ENCODE results near the gene PML. TPM values are rescaled to one million over a fixed set of nuclear protein-coding genes. Genes with fewer than 3 reads are reported as not detected.

Gene PML
- total and polyA plus RNA-seq, 2 of the 4 experiments (the other 2 are of a cell fraction): 8.8 to 22.6 TPM

GRCh38 chr15:73948982-73949381 lies 45.5 kb upstream of the PML start:
- DNase-seq (no peak), ATAC-seq (ENCODE audit: low read depth) (no peak)
- no CpG with 5 or more reads among the region's 4 CpGs for WGBS, 2 experiments (ENCODE audit: extremely low coverage in 2 of 2, insufficient read length in 1 of 2)
- Histone ChIP-seq H3K18ac (ENCODE audit: low read depth, low read length) (no peak overlapping the region), H4K5ac (ENCODE audit: low read depth, low read length) (no peak overlapping the region), H3K9me3 (ENCODE audit: control insufficient read depth, insufficient read depth, low read length) (no peaks in the 10 kb centered on the region), H3K4me2 (ENCODE audit: low read depth, low read length) (no peak overlapping the region), H2AK9ac (replicated peaks; ENCODE audit: low read depth, low read length, poor library complexity) (no peak overlapping the region), H4K91ac (ENCODE audit: insufficient read depth, low read depth, low read length) (no peak overlapping the region), H3K27me3 (ENCODE audit: control insufficient read depth, insufficient read depth, low read length) (no peaks in the 10 kb centered on the region), H4K8ac (ENCODE audit: low read depth in 2 of 2, low read length in 2 of 2) (no peak overlapping the region), H3K27ac (ENCODE audit: insufficient read depth, low read length) (no peak overlapping the region), H2BK120ac (ENCODE audit: low read depth, low read length) (no peak overlapping the region), H2AK5ac (ENCODE audit: low read depth, low read length) (no peak overlapping the region), H4K20me1 (ENCODE audit: insufficient read depth, low read length) (0 out of 2 replicates have a peak, but pooled peaks cover 2% of the 10 kb centered on the region), H3K14ac (replicated peaks; ENCODE audit: low read depth, low read length) (no peak overlapping the region), H2AFZ (replicated peaks; ENCODE audit: low read length, poor library complexity) (no peak overlapping the region), H3K4me1 (ENCODE audit: control insufficient read depth, insufficient read depth, low read length) (peaks cover 7% of the 10 kb centered on the region), H3K9me1 (ENCODE audit: insufficient read depth, low read length) (no peaks in the 10 kb centered on the region), H3K23ac (ENCODE audit: low read depth, low read length) (no peak overlapping the region), H3K4ac (ENCODE audit: low read depth, low read length) (no peak overlapping the region), H3K36me3 (ENCODE audit: control insufficient read depth, insufficient read depth, low read length) (peaks cover 71% of the 10 kb centered on the region), H3K79me1 (ENCODE audit: low read depth in 1 of 2, low read length in 2 of 2) (peaks cover 3 to 15% of the 10 kb centered on the region in 2 experiments; a peak in 2 of 4 replicates), H2BK15ac (ENCODE audit: low read depth, low read length) (no peak overlapping the region), H3K4me3 (ENCODE audit: insufficient read depth, low read depth, low read length) (no peak overlapping the region), H3K9ac (ENCODE audit: low read depth, low read length) (no peak overlapping the region), H2BK5ac (ENCODE audit: low read depth, low read length, poor library complexity, severe bottlenecking) (no peak overlapping the region), H2BK20ac (ENCODE audit: low read depth, low read length) (no peak overlapping the region), H3K56ac (ENCODE audit: extremely low read depth, insufficient read depth, low read length) (peak overlapping the region; percentile 24; the same call in 1 of the 2 replicates)
- ChIA-PET POLR2A (ENCODE audit: unreplicated experiment) (no interaction called here), CTCF (no interaction called here)
- dilution Hi-C loops (cut with HindIII; ENCODE audit: low sequenced_read_pairs, unreplicated experiment) (no loop called here), intact Hi-C loops (cut with micrococcal nuclease) (no loop called here), in situ Hi-C loops (cut with MboI; ENCODE audit: low sequenced_read_pairs) (no loop called here)
- TF ChIP-seq ELK1 (IDR thresholded peaks at IDR 0.05; ENCODE audit: borderline replicate concordance, low read depth, low read length) (no peak), NFE2L2 (IDR thresholded peaks at IDR 0.05; ENCODE audit: low read depth, low read length) (no peak), CEBPB (IDR thresholded peaks at IDR 0.05; ENCODE audit: low read depth, low read length) (no peak), MAZ (IDR thresholded peaks at IDR 0.05; ENCODE audit: borderline replicate concordance, low read depth, low read length) (no peak), CTCF (conservative IDR thresholded peaks at IDR 0.05; ENCODE audit: low read depth, low read length) (no peak), BHLHE40 (IDR thresholded peaks at IDR 0.05; ENCODE audit: low read depth, low read length) (no peak), RCOR1 (IDR thresholded peaks at IDR 0.05; ENCODE audit: insufficient replicate concordance, low read length) (no peak), RAD21 (IDR thresholded peaks at IDR 0.05; ENCODE audit: low read length) (no peak), CHD1 (IDR thresholded peaks at IDR 0.05; ENCODE audit: low read depth, low read length) (no peak), FOS (IDR thresholded peaks at IDR 0.05; ENCODE audit: low read depth, low read length) (no peak), MAFK (IDR thresholded peaks at IDR 0.05; ENCODE audit: low read depth, low read length) (no peak), SMC3 (IDR thresholded peaks at IDR 0.05; ENCODE audit: low read depth, low read length) (no peak)
- TF ChIP-seq, protein P1, sequence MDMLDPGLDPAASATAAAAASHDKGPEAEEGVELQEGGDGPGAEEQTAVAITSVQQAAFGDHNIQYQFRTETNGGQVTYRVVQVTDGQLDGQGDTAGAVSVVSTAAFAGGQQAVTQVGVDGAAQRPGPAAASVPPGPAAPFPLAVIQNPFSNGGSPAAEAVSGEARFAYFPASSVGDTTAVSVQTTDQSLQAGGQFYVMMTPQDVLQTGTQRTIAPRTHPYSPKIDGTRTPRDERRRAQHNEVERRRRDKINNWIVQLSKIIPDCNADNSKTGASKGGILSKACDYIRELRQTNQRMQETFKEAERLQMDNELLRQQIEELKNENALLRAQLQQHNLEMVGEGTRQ (IDR thresholded peaks at IDR 0.05; ENCODE audit: low read depth, low read length): no peak
- BruUV-seq (replicated peaks): no TSS peak

Data from IMR-90 (cell line).